OCI-LY7 (cell line): ENCODE data around the gene LYZL1. TPM values are rescaled to one million over a fixed set of nuclear protein-coding genes. Genes with fewer than 3 reads are reported as not detected.

Experiments
- BruUV-seq: library from RNA; stranded (reverse); fragments of 400-500 nt; replicated peaks from 2 replicates; lab custom pipeline; 2021; lab: Mats Ljungman, UMichigan
- CTCF ChIA-PET: fragments of 300-600 bp; sonication (Branson Sonifier 250); formaldehyde crosslinking; loops from one replicate; lab custom pipeline; 2022; ENCODE audit warnings: antibody characterized with exemption; ENCODE audit not compliant: unreplicated experiment; lab: Charles Lee
- POLR2A ChIA-PET: fragments of 300-600 bp; sonication (Branson Sonifier 250); formaldehyde crosslinking; loops from one replicate; lab custom pipeline; 2022; ENCODE audit warnings: antibody characterized with exemption; lab: Charles Lee
- DNase-seq: peaks from one replicate; pipeline ENCODE4 v3.0.0-alpha.2; 2015; ENCODE audit warnings: low spot score
- H2AFZ ChIP-seq: fragments of 200-600 bp; sonication (generic), shearing (Covaris generic); 2 replicates; pipeline ENCODE4 v1.6.1; 2014; ENCODE audit warnings: mild to moderate bottlenecking, antibody characterized with exemption, low read length, moderate library complexity
- H3K27ac ChIP-seq: fragments of 200-600 bp; sonication (generic); 2 replicates; pipeline ENCODE4 v1.5.1; 2014; ENCODE audit warnings: mixed run types, low read depth, mild to moderate bottlenecking, moderate library complexity, low read length, inconsistent platforms; ENCODE audit not compliant: poor library complexity, severe bottlenecking
- H3K36me3 ChIP-seq: fragments of 200-600 bp; sonication (generic); 2 replicates; pipeline ENCODE4 v1.6.1; 2014; ENCODE audit warnings: mild to moderate bottlenecking, antibody characterized with exemption, low read length, moderate library complexity, mixed read lengths; ENCODE audit not compliant: insufficient read depth
- H3K4me1 ChIP-seq: fragments of 200-600 bp; sonication (generic); 2 replicates; pipeline ENCODE4 v1.5.1; 2014; ENCODE audit warnings: mild to moderate bottlenecking, low read length; ENCODE audit not compliant: insufficient read depth, poor library complexity, severe bottlenecking
- H3K4me2 ChIP-seq: fragments of 200-600 bp; sonication (generic); 2 replicates; pipeline ENCODE4 v1.6.1; 2014; ENCODE audit warnings: mild to moderate bottlenecking, low read length
- H3K4me3 ChIP-seq: fragments of 200-600 bp; sonication (generic); 2 replicates; pipeline ENCODE4 v1.5.1; 2014; ENCODE audit warnings: mild to moderate bottlenecking, low read depth, low read length; ENCODE audit not compliant: poor library complexity, severe bottlenecking
- H3K79me2 ChIP-seq: fragments of 200-600 bp; sonication (generic); 2 replicates; pipeline ENCODE4 v1.6.1; 2016; ENCODE audit warnings: low read depth, mild to moderate bottlenecking, low read length, moderate library complexity, mixed read lengths; ENCODE audit not compliant: insufficient read depth
- H3K9me2 ChIP-seq: fragments of 200-600 bp; sonication (generic); 2 replicates; pipeline ENCODE4 v1.6.1; 2016; ENCODE audit warnings: mild to moderate bottlenecking, low read length, mixed read lengths; ENCODE audit not compliant: insufficient read depth
- H3K9me3 ChIP-seq: fragments of 200-600 bp; sonication (generic); 2 replicates; pipeline ENCODE4 v1.6.1; 2014; ENCODE audit warnings: mild to moderate bottlenecking, mixed run types, low read length, mixed read lengths
- H4K20me1 ChIP-seq: fragments of 200-600 bp; sonication (generic); 2 replicates; pipeline ENCODE4 v1.6.1; 2014; ENCODE audit warnings: mild to moderate bottlenecking, antibody characterized with exemption, low read length, moderate library complexity, mixed read lengths; ENCODE audit not compliant: insufficient read depth
- EZH2phosphoT487 ChIP-seq: fragments of 200-600 bp; sonication (generic); IDR thresholded peaks from 2 replicates; pipeline ENCODE4 v1.6.1; 2018; ENCODE audit warnings: low read depth, borderline replicate concordance, mild to moderate bottlenecking, mixed run types, antibody characterized with exemption, low read length, moderate library complexity, mixed read lengths
- intact Hi-C: fragments of 100-400 bp; cut with micrococcal nuclease; formaldehyde crosslinking; loops from one replicate; pipeline ENCODE4 v1.10.0; 2022; ENCODE audit not compliant: unreplicated experiment
- total RNA-seq, 2 experiments: library from RNA; depleted of rRNA in 1 of 2; stranded (reverse); fragments of >200 nt in 1 of 2; shearing (Covaris generic) in 1 of 2; gene quantifications; 2 replicates each; pipeline ENCODE4 v1.2.3, GENCODE V29; 2014 to 2022
- TF ChIP-seq, protein P1 (sequence below): fragments of 200-600 bp; sonication (generic); conservative IDR thresholded peaks from 2 replicates; pipeline ENCODE4 v1.5.1; 2014; ENCODE audit warnings: mild to moderate bottlenecking, antibody characterized with exemption, low read length, moderate library complexity, mixed read lengths

The LYZL1 gene
- total RNA-seq, 2 experiments from 2014 or later: not detected

DNA sequence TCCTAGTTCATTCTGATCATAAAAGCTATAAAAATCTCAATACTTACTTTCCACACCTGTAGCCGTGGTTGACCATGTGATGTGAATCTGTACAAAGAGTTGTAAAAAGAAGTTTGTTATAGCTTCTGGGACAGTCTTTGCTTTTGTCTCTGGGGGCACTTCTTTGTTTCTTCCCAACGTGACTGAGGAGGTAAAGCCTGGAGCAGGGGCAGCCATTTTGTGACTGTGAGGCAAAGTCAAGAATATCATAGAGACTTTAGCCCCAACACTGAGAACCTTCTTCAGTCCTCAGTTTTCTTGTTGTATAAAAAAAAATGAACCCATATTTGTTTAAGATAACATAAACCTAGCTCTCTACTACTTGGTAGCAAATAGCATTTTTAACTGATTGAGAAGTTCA is 29.4 kb upstream of the LYZL1 start:
- no TSS peak for BruUV-seq
- ChIA-PET POLR2A (interaction anchor here (0.5 to 1.2 kb wide), 2 partner anchors 7 to 16 kb away, joined by 3 to 4 read pairs; no protein-coding TSS in a partner anchor), CTCF (no interaction called here)
- Histone ChIP-seq H2AFZ (no peak overlapping the region), H3K4me2 (no peak overlapping the region), H3K79me2 (no peaks in the 10 kb centered on the region), H3K27ac (no peak overlapping the region), H4K20me1 (no peaks in the 10 kb centered on the region), H3K9me3 (no peaks in the 10 kb centered on the region), H3K9me2 (no peaks in the 10 kb centered on the region), H3K36me3 (no peaks in the 10 kb centered on the region), H3K4me1 (no peaks in the 10 kb centered on the region), H3K4me3 (no peak overlapping the region)
- intact Hi-C loops: no loop called here
- DNase-seq: no peak
- no peak for TF ChIP-seq EZH2phosphoT487
- TF ChIP-seq, protein P1, sequence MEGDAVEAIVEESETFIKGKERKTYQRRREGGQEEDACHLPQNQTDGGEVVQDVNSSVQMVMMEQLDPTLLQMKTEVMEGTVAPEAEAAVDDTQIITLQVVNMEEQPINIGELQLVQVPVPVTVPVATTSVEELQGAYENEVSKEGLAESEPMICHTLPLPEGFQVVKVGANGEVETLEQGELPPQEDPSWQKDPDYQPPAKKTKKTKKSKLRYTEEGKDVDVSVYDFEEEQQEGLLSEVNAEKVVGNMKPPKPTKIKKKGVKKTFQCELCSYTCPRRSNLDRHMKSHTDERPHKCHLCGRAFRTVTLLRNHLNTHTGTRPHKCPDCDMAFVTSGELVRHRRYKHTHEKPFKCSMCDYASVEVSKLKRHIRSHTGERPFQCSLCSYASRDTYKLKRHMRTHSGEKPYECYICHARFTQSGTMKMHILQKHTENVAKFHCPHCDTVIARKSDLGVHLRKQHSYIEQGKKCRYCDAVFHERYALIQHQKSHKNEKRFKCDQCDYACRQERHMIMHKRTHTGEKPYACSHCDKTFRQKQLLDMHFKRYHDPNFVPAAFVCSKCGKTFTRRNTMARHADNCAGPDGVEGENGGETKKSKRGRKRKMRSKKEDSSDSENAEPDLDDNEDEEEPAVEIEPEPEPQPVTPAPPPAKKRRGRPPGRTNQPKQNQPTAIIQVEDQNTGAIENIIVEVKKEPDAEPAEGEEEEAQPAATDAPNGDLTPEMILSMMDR: no peak

DNA sequence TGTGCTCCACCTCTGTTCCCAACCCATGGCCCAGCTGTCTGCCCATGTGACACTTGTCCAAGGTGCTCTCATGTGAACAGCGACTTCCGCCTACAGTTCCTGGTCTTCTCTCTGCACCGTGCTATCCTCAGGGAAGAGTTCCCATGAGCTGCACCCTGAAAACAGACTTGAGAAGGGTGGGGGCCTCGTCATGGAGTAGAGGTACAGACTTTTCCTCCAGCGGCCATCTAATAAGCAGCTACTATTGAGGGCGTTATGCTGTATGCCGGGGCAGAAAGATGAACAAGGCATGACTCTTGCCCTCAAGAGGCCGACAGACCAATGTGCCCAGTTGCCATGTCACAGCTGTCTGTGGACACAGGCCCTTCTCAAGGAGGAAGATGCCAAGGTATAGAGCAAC is 25.4 kb upstream of the LYZL1 start:
- intact Hi-C loops: no loop called here
- CTCF ChIA-PET: no interaction called here
- Histone ChIP-seq H3K79me2 (no peaks in the 10 kb centered on the region), H3K4me2 (no peak overlapping the region), H4K20me1 (no peaks in the 10 kb centered on the region), H3K9me2 (no peaks in the 10 kb centered on the region), H3K4me3 (no peak overlapping the region), H3K4me1 (no peaks in the 10 kb centered on the region), H3K36me3 (no peaks in the 10 kb centered on the region), H3K27ac (no peak overlapping the region), H2AFZ (no peak overlapping the region), H3K9me3 (no peaks in the 10 kb centered on the region)
- POLR2A ChIA-PET: no interaction called here
- TF ChIP-seq, protein P1: no peak
- TF ChIP-seq EZH2phosphoT487: no peak
- no TSS peak for BruUV-seq
- DNase-seq: no peak

DNA sequence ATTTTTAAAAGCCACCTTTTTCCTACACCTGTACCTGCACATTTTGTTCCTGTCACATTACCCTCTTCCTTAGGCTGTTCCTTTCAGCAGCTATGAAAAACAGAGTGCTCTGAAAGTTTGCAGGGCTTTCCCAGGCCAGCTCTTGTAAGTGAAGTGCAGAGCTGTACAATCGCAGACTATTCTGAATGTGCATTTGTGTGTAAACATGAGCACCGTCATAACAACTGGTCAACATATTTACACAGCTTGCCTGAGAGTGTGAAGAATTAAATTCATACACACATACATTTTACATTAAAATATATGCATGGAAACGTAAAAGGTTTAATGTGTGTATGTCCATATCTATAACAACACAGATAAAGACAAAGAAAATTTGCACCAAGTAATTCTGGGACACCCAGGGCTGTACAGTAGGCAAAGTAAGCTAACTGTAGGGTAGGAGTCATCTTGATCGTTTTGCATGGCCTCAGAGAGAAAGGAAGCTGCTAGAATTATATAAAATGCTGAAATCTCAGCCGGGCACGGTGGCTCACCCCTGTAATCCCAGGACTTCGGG is 23.6 kb upstream of the LYZL1 start:
- BruUV-seq: no TSS peak
- intact Hi-C loops: no loop called here
- Histone ChIP-seq H2AFZ (no peak overlapping the region), H4K20me1 (no peaks in the 10 kb centered on the region), H3K27ac (no peak overlapping the region), H3K4me2 (no peak overlapping the region), H3K9me3 (no peaks in the 10 kb centered on the region), H3K36me3 (no peaks in the 10 kb centered on the region), H3K79me2 (no peaks in the 10 kb centered on the region), H3K9me2 (no peaks in the 10 kb centered on the region), H3K4me1 (no peaks in the 10 kb centered on the region), H3K4me3 (no peak overlapping the region)
- TF ChIP-seq, protein P1: no peak
- TF ChIP-seq EZH2phosphoT487: no peak
- ChIA-PET POLR2A (interaction anchor here (0.6 kb wide), 1 partner anchor 82 kb away, joined by 4 read pairs; no protein-coding TSS in a partner anchor), CTCF (interaction anchor here (0.7 kb wide), 1 partner anchor 37 kb away, joined by 3 read pairs; no protein-coding TSS in a partner anchor)
- no peak for DNase-seq
